IMR-90 (cell line): ENCODE results near the gene ANGPTL5.

Source experiments
- BHLHE40 ChIP-seq: fragments of 150-350 bp; IDR thresholded peaks from 2 replicates; pipeline ENCODE4 v1.6.1; 2016; ENCODE audit warnings: mild to moderate bottlenecking, low read depth, low read length
- MXI1 ChIP-seq: IDR thresholded peaks from 2 replicates; pipeline ENCODE4 v1.6.1; 2012; ENCODE audit warnings: low read depth, mild to moderate bottlenecking, low read length, moderate library complexity, borderline replicate concordance
- POLR2A ChIP-seq: IDR thresholded peaks from 2 replicates; pipeline ENCODE4 v1.6.1; 2012; ENCODE audit warnings: mild to moderate bottlenecking, low read depth, low read length
- RFX5 ChIP-seq: IDR thresholded peaks from 2 replicates; pipeline ENCODE4 v1.8.0; 2012; ENCODE audit warnings: low read depth, mild to moderate bottlenecking, low read length, moderate library complexity
- SMC3 ChIP-seq: fragments of 150-350 bp; IDR thresholded peaks from 2 replicates; pipeline ENCODE4 v1.6.1; 2016; ENCODE audit warnings: low read depth, mild to moderate bottlenecking, antibody characterized with exemption, low read length, moderate library complexity
- TF ChIP-seq, protein P1 (sequence below): conservative IDR thresholded peaks from 2 replicates; pipeline ENCODE4 v1.5.1; 2012; ENCODE audit warnings: mild to moderate bottlenecking, low read depth, low read length, improper control_type of control experiment
- TF ChIP-seq, protein P2 (sequence below): fragments of 150-350 bp; IDR thresholded peaks from 2 replicates; pipeline ENCODE4 v1.6.1; 2017; ENCODE audit warnings: mild to moderate bottlenecking, antibody characterized with exemption, low read length, low read depth

DNA sequence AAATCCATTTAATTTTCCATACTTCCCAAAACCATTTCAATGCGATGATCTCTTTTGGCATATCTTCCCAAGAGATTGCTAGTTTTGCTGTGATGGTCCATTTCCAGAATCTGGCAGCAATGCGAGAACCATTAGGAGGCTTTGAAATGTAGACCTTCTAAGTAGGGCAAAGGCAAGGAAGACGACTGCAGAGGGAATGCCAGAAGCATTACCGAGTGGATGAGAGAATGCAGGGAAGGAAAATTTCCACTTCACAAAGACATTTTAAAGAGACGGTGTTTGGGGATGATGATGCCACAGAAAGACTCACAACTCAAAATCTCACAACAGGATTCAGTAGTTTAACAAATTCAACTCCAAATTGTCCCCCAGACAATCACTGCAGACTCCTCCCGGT lies 2.0 kb downstream of the ANGPTL5 start:
- TF ChIP-seq POLR2A = no peak
- no peak for TF ChIP-seq MXI1
- TF ChIP-seq, protein P1, sequence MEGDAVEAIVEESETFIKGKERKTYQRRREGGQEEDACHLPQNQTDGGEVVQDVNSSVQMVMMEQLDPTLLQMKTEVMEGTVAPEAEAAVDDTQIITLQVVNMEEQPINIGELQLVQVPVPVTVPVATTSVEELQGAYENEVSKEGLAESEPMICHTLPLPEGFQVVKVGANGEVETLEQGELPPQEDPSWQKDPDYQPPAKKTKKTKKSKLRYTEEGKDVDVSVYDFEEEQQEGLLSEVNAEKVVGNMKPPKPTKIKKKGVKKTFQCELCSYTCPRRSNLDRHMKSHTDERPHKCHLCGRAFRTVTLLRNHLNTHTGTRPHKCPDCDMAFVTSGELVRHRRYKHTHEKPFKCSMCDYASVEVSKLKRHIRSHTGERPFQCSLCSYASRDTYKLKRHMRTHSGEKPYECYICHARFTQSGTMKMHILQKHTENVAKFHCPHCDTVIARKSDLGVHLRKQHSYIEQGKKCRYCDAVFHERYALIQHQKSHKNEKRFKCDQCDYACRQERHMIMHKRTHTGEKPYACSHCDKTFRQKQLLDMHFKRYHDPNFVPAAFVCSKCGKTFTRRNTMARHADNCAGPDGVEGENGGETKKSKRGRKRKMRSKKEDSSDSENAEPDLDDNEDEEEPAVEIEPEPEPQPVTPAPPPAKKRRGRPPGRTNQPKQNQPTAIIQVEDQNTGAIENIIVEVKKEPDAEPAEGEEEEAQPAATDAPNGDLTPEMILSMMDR = no peak
- no peak for TF ChIP-seq BHLHE40
- no peak for TF ChIP-seq SMC3
- no peak for TF ChIP-seq RFX5
- TF ChIP-seq, protein P2, sequence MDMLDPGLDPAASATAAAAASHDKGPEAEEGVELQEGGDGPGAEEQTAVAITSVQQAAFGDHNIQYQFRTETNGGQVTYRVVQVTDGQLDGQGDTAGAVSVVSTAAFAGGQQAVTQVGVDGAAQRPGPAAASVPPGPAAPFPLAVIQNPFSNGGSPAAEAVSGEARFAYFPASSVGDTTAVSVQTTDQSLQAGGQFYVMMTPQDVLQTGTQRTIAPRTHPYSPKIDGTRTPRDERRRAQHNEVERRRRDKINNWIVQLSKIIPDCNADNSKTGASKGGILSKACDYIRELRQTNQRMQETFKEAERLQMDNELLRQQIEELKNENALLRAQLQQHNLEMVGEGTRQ = no peak
